ENCODE data around the gene UBE2H.
"Not testable (repeated sequence)": the region's sequence is repeated elsewhere in the genome, so short reads cannot be mapped to it uniquely, and the experiment has no call there.

UBE2H gene

DNA sequence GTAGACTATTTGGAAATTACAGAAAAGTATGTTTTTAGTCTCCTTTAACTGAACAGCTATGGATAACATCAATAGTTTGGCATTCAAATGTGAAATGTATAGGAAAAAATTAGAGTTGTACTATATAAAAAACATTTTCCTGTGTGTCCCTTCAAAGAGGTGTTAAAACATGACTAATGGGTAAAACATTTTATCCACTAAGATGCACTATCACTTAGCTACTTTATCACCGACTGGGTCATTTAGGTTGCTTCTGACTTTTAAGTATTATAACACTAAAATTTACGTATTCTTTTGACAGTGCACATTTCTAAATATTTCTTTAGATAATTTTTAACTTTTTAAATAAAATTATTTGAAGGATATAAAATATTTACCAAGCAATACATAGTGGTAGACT is 77.6 kb downstream of the UBE2H start:
- DNase-seq = no peak

DNA sequence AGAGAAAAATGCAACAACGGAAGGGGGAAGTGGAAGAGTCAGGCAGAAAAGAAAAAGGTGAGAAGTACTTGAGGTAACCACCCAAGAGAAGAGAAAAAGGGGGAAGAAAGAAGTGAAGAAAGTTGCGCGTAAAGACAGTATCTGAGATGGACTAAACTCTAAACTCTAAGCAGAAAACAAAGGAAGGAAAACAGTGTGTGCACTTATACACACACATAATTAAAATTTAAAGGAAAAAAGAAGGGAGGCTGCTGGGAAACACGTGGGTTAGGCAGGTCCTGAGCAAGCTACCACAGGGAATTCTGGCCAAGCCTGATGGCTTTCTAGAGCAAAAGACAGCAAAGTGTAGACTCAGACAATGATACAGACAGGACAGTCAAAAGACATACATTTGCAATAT is 78.0 kb downstream of the UBE2H start:
- no peak for DNase-seq

DNA sequence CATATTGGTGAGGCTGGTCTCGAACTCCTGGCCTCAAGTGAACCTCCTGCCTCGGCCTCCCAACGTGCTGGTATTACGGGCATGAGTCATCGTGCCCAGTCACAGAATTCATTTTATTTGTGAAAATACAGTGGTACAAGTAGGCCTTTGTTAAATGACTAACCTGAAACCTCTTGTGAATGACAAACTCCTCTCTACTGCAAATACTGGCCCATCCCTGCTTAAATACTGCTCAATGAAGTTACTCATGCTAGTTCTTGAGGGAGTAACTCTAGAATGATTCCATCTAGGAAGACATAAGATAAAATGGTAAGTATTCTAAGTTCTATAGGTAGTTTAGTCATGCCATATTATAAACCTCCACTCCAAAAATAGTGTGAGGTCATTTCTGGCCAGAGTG is 80.7 kb downstream of the UBE2H start:
- DNase-seq = no peak

DNA sequence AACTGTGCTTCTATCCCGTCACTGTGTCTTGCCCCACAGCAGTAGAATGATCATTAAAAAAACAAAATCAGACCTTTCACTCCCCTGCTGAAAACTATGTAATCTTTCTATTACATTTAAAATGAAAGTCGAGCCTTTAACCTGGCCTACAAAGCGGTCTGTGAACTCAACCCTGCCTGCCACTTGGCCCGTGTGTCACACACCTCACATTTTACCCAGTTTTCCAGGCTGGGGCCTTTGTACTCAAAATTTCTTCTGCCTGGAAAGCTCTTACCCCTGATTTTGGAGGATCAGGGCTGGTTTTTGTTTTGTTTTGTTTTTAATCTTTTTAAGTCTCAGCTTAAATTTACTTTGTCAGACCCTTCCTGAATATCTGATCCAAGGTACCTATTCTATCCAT is 82.1 kb downstream of the UBE2H start:
- DNase-seq = no peak

DNA sequence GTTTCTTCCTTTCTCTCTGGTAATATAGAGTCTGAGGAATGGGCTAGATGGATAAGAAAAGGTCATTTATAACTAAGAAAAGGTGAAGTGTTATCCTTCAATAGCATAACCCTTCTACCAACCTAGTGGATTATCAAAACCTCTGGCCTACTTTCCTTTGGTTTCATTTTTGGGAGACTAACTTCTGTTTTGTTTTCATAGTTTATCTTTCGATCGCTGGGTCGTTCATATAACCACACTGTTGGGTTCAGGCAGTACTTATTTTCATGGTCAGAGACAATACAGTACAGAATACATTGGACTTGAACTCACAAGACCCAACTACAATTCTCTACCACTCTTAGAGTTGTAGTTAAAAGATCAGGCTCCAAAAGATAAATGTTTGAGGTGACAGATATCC is 86.5 kb downstream of the UBE2H start:
- DNase-seq = no peak

DNA sequence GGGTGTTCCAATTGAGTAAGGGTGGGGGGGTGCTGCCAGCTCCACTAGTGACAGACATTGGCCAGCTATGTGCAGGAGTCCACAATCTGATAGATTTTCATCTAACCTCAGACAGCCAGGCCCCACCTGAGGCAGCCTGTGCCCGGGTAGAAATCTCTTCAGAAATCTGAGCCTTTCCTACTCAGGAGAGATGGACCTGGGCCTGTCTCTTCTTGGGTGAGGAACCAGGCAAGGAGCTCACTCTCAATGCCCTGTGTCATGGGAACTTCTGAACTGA is 86.9 kb downstream of the UBE2H start:
- no peak for DNase-seq

DNA sequence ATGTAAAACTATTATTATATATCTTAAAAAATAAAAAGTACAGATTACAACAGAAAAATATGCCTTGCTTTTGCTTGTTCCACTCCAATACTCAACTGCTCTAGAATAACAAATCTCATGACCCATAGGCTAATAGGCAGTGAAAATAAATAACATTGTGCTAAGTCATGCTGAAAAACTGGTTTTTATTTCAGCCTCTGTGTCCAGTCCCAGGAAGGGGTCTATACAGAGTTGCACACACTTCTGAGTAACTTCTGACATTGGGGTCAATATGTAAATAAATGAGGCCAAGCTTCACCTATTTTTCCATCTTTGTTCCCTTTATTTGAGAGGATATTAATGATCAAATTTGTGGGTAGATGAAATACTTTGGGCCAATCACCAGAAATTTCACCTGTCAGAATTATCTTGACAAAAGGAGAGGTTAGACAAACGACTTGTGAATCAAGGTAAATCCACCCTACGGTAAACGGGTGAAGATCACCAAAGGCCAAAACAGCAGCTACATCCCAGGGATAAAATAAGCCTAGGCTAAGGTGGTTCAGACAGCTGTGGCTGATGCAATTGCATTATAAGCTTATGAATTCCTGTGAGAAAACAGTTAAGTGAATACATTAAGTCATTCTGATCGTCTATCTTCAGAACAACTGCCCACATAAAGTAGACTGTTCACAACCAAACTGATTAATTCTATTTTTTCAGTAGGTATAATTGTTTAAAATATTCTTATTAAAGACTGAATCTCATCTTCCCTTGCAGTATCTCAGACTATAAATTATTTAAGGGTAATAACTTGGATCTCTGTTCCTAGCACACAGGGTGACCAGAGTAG is 87.5 kb downstream of the UBE2H start:
- DNase-seq = no peak

DNA sequence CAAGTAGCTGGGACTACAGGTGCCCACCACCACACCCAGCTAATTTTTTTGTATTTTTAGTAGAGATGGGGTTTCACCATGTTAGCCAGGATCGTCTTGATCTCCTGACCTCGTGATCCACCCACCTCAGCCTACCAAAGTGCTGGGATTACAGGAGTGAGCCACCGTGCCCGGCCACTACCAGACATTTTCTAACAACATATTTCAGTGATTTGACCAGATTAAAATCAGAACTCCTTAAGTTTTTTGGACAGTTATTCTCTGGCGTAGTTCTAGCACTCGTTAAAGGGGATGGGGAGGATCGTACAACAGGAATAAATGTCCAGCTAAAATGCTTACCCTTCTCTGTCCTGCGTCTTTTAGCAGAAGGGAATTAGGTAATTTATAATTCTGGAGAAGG is 88.1 kb downstream of the UBE2H start:
- not testable (repeated sequence) for DNase-seq

DNA sequence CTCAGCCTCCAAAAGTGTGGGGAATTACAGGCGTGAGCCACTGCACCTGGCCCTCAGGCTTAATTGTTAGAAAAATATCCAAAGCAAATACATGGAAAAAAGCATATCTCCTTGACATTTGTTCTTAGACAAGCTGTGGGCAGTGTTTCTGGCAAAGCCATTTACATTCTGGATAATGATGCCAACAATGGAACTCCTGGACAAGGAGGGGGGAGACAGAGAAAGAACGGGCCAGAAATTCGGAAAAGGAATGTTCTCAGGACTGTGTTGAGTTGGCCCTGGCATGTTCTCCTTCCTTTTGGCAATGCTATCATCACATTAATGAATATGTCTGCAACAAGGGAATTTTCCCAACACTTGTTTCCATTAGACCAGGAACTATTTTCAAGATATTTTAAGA is 88.7 kb downstream of the UBE2H start:
- no peak for DNase-seq

DNA sequence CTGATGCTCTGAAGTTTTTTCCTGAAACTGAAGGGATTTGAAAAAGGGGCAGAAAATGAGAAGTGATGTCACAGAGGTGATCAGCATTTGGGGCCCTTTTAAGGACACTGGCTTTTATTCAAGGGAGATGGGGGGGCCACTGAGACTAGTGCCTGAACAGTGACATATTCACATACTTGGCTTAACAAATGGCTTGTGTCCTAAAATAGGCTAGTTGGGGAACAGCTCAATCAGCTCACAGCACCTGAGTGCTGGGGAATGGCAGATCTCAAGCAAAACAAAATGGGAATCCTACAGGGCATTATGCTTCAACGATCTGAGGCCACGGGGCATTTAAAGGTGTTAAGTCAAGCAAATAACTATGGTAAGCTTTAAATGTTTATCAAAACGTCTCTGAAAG is 90.1 kb downstream of the UBE2H start:
- DNase-seq = no peak

DNA sequence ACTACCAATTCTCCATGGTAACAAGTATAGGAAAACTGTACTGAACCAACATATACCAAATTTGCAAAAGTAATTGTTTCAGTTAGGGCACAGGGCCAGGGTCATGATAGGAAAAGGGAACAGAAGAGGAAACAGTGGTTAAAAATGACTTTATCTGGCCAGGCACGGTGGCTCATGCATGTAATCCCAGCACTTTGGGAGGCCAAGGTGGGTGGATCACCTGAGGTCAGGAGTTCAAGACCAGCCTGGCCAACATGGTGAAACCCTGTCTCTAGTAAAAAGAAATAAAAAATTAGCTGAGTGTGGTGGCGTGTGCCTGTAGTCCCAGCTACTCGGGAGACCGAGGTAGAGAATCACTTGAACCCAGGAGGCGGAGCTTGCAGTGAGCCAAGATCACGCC is 92.0 kb downstream of the UBE2H start:
- DNase-seq = not testable (repeated sequence)

DNA sequence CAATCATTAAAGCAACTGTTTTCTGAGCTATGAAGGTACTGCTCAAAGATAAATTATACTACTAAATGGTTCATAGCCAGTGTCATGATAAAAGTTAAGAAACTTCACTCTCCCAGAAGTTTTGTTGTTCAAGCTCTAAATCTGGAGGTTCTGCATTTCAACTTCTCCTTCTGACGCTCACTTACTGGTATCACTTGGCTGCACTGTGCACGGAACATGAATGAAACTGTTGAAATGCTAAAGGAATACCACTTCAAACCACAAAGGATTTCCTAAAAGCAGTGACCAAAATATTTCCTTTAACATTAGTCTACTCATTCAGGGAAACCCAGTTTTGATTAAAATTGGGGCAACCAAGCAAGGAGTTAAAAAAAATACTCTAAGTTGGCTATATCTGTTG is 93.6 kb downstream of the UBE2H start:
- DNase-seq = no peak

DNA sequence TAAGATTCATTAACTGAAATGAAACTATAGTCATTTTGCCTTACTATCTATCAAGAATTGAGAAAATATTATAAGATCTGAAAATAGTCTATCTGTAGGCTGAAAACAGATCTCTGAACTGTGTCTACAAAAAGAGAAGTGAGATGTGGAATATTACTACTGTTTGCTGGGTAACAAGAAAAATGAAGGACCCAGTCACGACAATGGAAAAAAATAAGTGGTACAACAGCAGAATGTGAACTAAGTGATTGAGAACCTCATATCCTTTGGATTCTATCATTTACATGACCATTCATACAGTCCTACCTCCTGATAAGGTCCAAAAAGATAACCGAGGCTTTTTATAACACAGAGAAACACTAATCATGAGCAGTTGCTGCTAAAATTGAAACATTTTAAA is 94.3 kb downstream of the UBE2H start:
- no peak for DNase-seq

DNA sequence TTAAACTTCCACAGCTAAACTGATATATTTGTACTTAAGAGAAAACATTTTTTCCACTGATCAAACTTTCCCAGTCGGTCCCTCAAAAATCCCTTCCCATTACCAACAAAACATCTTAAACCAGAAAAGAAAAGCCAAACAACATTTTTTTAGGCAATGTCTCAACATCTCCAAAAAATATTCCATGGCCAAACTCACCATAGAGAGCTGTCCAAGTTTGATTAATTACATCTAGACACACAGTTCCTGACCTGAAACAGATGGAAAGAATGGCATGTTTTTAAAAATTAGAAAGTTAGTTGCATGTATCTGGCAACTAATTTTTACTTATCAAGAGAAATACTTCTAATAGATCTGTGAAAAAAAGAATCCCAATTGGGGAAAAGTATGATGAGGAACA is 95.4 kb downstream of the UBE2H start:
- no peak for DNase-seq

DNA sequence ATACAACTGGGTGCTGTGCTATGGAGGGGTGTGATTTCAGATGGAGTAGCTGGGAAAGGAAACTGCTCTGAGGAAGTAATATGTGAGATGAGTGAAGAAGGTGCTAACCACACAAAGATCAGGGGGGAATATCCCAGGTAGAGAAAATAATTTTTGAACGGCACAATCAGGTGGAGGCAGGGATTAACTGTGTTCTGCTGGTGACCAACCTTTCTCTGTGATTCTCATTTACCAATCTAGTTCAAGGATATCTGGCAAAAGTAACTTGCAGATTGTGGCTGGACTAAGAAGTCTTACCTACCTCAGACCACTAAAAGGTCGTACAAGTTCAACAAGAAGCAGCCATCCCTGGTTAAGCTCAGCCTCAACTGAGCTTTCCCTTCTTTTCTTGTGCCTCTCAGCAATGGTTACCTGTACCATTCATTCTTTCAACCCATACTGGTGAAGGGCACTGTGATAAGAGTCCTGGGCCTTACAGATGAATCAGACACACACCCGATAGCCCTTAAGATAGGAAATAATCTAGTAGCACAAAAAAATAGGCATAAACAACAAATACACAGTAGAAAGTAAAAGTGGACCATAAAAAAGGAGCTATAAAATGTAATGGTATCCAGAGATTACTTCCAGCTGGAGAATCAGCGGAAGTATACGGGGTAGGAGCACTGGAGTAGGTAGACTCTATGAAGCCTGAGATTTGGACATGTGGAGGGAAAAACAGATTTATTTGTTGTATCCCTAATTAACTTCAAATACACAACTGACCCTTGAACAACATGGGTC is 96.6 kb downstream of the UBE2H start:
- no peak for DNase-seq

DNA sequence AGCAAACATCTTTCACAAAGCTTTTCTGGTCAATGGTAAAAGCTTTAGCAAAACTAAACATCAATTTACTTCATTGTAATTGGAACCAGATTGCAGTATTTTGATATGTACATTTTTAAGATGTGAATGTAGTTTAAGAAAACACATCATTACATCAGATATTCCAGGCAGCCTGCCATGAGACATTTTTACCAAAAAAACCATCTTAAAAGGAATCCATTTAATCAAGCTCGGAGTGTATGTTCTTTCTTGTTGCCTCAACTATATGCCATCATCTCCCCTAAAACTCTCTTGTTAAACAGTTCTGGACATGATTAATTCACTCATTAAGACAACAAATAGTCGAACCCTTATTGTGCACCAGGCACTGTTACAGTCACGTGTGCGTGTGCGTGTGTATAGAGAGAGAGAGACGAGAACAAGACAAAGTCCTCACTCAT is 97.5 kb downstream of the UBE2H start:
- DNase-seq = no peak

DNA sequence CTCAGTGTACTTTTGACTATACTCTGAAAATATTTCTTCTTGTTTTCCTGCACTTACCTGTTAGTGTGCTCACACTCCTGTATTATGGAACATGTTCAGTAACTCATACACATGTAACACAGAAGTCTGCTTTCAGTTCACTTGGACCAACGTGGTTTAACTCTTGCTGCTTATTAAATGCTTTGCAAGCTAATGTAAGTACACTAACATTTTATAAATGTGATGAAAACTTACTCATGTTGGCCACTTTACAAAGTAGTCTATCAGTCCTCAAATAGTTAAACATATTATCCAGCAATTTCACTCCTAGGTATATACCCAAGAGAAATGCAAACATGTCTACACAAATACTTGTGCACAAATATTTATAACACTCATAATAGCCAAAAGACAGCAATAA is 98.4 kb downstream of the UBE2H start:
- no peak for DNase-seq

DNA sequence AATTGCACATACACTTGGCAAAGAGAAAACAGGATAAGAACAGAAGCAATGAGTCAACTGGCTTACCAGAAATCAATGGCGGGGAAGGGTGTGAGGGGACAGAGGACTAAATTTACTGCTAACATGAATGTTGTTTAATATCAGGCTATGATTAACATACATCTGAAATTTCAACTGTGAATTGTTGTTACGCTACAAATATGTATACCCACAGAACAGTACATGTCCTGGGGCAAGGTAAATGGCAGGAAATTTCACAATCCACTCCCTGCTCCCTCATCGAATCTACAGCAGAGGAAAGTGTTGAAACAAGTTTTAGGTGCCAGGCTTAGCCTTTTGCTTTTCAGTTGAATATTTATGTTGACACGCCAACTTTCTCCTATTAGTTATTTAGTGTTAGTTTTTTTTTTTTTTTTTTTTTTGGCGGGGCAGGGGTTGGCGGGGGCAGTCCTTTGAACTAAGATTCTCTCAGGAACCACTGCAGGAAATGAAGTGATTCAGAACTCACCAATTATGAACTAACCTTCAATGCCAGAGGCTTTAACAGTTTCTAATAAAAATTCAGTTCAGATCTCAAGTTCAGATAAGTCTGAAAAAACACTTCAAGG is 99.0 kb downstream of the UBE2H start:
- no peak for DNase-seq

DNA sequence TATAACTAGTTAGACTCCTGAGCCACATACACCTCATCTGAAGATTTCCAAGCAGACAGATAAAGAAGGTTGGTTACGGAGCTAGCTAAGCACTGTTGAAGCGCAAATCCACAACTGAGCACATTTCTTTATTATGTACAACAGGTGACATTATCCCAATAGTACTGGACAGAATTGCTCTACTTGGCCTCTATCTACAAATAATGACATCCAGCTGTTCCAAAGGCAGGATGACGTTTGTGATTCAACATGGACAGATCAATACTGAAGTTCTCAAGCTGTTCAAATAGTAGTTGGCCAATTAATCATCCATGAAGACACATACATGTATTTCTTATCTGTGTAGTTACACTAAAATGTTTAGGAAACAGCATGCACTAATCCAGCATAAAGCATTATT is 101.0 kb downstream of the UBE2H start:
- DNase-seq = no peak

DNA sequence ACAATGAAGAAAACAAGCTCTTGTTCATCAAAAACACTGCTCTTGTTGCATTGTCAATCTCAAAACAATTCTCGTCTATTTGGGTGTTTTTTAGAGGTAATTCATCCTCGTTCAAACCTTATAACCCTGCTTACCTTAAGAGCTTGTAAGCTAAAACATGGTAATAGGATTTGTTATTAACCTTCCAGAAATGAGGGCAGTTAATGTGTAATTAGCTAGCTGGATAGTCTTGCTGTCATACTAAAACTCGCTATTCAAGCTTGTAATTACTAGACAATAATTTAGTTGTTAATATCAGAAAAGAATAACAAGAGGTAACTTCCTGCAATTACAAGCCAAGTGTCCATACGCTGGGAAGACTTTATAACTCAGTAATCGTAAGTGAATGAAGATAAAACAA is 101.6 kb downstream of the UBE2H start:
- DNase-seq = no peak

DNA sequence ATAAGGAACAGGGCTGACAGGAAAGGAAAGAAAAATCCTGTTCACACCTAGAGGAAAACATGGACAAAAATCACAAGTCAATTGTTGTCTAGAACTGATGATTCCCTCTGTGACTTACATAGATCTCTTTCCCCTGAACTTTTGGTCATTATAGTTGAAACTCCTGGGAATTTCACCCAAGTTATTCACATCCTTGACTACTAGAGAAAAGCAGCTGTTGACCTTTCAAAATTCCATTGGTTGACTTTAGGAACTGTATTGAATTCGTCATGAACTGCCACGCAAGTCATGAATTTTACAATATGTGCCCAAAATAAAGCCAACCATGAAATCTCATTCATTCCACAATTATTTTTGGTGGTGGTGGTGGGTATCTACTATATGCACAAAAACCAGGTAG is 104.3 kb downstream of the UBE2H start:
- no peak for DNase-seq

DNA sequence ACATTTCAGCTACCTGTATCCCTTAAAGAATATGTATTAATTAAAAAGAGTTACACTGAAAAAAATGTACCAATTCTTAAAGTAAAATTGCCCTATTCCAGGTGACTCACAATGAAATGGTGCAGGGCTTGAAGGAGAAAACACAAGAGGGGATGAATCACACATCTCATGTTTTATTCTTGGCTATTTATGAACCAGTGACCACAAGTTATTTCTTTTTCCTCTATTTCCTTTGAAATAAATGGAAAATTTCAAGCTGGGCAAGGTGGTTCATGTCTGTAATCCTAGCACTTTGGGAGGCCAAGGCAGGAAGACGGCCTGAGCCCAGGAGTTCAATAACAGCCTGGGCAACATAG is 106.8 kb downstream of the UBE2H start:
- DNase-seq = no peak

Data from nucleus accumbens (tissue), 56 donors.